HG03558 (cell line): ENCODE measurements around the gene PKMYT1.
"Not testable (repeated sequence)": the region's sequence is repeated elsewhere in the genome, so short reads cannot be mapped to it uniquely, and the experiment has no call there.

Experiments used
- ATAC-seq: cut with Tn5 transposase; IDR thresholded peaks from one replicate; pipeline ENCODE4 v1.9.1; 2021; ENCODE audit warnings: moderate number of reproducible peaks; ENCODE audit not compliant: unreplicated experiment; ENCODE audit errors: extremely low read depth

PKMYT1 gene

DNA sequence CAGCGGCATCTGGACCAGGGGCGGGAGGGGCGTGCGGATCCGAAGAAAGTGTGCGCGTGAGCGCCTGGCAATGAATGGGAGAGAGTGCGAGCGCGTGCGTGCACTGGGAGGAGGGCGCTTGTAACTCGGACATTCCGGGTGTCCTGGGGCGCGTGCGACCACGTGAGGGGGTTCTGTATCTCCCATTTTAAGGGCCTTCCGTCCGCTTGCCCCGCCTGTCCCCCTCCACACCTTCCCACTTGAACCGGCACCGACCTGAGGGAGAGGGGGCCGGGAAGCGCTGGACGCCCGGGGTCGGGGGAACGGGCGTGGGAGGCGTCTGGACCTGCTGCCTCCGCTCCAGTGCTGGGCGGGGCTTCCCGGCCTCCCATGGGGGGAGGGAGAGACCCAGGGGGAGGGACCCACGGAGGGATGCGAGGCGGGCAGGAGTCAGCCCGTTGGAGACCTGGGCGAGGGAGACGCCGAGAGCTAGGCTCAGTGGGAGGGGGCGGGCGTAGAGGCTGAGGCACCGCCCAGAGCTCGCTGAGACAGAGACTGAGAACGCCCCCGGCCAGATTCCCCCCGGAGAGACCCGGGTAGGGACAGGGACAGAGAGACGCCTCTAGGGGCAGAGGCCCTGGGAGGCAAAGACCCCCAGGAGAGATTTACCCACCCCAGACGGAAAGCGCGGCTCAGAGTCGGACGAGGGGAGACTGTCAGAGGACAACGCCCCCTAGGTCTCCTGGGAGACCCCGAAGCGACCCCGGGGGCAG lies 16.3 kb downstream of the PKMYT1 start, which contains the start of gene KREMEN2:
TSS of gene KREMEN2 (plus strand) at position 553 of the 752 bp plus-strand sequence. CDS start 246 bp downstream, outside the sequence.
- ATAC-seq, result no peak

DNA sequence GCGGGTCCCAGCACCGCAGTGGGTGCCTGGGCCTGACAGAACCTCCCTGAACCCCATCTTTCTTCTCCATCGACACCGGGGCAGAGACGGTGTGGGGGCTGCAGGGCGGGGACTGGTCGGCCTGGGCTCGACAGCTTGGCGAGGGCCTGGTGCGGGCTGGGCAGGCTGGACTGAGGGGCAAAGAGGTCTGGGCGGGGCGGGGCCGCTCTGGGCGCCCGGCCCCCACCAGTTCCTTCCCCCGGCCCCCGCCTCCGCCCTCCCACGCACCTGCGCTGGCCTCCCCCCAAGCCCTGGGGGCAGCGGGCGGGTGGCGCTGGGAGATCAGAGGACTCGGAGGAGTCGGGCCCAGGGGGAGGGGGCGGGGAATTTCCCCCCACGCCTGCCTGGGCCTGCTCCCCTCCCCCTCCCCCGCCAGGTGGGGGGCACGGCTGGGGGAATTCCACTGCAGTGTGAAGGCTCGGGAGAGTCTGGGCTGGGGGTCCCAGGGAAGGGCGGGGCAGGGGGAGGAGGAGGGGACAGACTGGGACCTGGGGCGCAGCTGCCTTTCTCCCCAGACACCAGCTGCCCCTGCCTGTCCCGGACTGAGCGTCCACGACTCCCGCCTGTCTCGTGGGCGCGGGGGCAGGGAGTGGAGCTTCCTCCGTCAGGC lies 17.0 kb downstream of the PKMYT1 start:
- ATAC-seq, result no peak

DNA sequence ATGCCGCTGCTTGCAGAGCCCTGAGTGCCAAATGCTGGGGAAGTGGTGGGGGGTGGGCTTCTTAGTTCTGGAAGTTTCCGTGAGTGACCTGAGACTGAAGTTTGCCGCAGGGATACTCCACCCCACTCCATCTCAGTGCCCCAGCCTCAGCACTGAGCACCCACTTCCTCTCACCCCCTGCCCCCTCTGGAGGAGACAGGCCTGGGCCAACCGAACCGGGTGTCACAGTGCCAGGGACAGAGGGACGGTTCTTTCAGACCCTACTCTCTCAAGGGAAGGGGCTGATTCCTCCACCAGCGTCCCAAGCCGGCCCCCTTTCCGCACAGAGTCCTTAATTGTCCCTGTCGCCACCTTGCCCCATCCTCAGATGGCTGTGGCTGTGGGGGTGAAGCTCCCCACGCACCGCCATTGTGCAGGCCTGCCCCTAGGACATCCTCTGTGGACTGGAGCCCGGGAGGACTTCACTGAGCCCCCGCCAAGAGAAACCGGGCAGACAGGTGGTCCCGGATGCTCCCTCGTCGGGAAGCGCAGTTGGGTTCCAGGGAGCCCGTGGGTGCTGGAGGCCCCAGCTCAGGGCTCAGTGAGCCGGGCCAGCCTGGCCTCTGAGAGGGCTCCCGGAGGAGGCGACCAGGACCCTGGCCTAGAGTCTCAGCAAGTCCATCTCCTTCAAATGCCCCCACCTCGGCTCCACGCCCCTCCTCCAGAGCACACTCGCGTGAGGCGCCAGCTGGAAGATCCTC lies 17.7 kb downstream of the PKMYT1 start:
- no peak for ATAC-seq

DNA sequence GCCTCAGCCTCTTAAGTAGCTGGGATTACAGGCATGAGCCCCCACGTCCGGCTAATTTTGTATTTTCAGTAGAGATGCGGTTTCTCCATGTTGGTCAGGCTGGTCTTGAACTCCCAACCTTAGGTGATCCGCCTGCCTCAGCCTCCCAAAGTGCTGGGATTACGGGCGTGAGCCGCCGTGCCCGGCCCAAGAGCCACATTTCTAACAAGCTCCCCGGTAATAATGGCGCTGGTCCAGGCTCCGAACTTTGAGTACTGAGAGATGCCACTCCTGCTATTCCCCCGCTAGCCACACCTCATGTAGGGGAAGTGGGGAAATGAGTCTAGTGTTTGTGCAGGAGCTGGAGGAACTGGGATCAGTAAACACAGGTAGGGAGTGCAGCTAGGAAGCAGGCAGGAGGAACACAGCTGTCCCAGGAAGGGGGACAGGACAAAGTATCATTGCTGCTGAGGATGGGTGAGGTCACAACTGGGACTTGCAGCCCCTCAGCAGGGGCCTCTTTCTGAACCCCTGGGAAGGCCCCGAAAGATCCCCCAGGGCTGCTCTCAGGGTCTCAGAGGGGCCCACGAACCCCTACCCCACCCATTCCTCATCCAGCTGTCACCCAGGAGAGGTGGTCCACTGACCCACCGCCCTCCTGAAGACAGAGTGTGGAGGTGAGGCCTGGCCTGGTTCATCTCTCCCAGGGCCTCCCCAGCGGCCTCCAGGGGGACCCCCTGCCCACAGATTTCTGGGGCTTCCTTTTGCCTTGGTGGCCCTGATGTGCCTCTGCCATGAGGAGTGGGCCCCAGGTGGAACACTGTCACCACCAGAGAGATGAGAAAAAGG lies 19.8 kb downstream of the PKMYT1 start:
- no peak for ATAC-seq

DNA sequence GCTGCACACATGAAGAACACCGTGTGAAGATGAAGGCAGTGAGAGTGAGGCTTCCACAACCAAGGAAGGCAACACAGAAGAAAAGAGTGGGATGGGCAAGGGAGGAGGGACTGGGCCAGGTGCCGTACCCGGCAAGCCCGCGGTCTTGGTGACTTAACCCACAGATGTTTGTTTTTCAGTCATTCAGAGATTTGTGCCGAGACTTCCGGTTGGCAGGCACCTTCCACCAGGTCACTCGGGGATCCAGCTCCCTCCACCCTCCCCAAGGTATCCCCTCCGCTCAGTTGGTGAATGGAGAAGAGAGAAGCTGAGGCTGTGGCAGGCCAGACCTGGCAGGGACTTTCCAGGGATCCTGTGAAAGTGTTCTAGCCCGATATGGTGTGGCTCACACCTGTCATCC lies 21.0 kb downstream of the PKMYT1 start:
- ATAC-seq, result no peak

DNA sequence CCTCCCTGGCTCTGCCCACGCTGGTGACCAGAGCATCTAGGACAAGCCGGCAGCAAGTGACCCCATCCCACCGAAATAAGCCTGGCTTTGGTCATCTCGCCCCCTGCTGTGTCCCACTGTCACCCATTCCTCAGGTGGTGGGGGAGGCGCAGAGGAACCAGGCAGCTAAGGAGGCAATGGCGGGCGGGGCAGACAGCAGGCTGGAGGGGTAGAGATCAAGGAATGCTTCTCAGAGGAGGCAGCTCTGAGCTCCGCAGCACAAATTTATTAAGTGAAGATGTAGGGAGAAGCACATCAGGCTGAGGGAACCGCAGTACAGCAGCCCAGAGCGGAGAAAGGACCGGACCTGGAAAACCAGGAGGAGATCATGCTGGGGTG lies 23.7 kb downstream of the PKMYT1 start:
- no peak for ATAC-seq

DNA sequence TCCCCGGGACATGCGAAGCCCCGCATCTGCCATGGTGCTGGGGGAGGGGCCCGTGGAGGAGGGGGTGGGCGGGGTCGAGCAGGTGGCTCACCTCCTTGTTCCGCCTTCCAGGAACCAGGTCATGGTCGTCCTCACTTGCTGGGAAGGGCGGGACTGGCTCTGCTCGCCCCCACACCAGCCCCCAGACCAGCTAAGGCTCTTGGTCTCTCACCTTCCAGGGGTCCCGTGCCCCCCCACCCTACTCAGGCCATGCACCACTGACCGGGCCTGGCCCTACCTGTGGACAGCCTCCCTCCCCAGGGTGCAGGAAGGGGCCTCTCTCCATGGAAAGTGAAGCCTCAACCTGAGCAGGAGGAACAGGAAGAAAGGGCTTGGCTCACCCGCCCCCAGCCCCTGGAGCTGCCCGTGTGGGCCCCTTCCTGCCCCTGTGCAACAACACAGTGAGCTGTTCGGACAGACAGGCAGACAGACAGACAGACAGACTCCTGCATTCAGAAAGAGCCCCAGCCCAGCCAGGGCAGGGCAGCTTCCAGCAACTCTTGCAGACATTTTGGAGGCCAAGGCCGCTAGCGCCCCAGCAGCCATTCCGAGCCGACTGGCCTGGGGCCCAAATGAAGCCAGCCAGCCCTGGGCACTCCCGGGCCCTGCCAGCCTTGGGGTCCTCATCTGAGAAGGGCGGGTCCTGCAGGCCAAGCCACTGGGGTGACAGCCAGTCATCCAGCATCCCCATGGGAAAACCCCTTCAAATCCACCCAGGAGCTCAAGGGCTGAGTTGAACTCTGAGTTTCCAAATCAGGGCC lies 24.3 kb downstream of the PKMYT1 start:
- ATAC-seq, result no peak

DNA sequence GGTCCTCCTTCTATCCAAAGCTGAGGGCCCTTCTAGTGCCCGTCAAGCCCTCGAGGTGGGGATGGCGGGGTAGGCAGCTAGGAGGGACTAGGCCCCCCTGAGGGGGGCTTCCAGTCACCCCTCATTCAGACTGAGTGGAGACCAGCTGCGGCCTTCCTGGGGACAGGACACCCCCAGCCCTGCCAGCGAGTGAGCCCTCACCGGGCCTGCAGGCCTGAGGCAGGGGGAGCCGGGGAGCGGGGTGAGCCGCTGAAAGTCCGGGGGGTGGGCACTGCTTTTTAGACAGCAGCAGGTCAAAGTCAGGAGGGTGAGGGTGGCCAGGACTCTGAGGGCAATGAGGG lies 24.8 kb downstream of the PKMYT1 start:
- ATAC-seq, result no peak

DNA sequence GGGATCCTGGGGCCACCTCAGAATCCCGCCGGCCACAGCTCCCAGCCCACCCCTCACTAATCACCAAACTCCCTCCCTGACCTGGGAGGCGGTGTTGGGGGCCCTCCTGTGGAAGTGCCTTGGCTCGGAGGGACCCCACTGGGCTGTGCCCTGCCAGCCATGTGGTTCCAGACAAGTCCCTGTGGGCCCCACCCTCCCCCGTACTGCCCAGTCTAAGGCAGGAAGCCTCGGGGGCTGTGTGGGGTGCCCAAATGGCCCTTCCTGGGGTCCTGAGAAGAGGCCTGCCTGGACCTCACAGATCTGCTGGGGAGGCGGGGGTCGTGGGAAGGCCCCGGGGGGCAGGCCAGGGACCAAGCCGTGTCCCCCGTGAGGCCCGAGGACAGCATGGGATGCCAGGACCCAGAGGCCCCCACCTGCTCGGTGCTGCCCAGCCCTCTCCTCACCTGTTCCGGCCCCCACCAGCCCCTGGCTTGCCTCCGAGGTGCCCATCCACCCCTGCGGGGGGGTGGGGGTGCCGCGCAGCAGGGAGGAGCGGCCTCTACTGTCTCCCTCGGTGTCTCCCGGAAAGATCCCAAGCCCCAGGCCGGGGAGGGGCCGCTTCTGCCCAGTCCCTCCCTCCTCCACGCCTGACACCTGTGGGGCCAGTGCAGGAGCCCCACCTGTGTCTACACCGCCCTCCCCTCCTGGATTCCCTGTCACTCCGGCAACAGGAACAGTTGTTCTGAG lies 25.4 kb downstream of the PKMYT1 start:
- ATAC-seq, result no peak

DNA sequence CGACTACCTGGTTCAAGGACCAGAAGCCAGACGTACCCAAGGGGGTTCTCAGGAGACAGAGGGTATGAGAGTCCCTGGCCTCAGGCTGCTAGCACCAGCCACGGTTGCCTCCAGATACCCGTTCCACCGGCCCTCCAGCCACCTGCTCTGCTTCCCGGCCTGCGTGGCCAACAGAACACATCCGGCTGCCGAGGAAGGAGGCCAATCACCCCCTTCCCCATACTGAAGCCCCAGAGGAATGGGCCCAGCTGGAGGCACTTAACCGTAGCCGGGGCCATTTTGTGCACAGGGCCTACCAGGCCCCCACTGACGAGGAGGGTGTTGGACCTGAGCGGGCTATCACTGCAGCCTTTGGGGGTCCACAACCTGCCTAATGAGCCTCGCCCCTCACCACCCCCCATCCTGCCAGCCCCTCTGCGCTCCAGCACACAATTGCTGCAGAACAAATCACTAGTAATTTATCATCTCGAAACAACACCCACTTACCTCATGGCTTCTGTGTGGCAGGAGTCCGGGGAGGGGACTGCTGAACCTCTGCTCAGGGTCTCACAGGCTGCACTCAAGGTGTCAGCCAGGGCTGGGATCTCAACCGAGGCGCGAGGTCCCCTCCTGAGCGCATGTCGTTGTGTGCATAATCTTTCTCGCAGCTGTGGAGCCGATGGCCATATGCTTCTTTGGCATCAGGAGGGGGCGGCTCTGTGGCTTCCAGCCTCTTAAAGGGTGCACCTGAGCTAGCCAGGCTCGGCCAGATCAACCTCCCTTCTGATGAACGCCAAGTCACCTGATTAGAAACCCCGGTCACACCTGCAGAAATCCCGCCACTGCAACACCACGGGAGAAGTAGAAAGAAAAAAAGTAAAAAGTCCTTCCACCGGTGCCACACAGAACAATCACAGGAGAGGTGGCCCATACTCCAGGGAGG lies 26.3 kb downstream of the PKMYT1 start:
- no peak for ATAC-seq

DNA sequence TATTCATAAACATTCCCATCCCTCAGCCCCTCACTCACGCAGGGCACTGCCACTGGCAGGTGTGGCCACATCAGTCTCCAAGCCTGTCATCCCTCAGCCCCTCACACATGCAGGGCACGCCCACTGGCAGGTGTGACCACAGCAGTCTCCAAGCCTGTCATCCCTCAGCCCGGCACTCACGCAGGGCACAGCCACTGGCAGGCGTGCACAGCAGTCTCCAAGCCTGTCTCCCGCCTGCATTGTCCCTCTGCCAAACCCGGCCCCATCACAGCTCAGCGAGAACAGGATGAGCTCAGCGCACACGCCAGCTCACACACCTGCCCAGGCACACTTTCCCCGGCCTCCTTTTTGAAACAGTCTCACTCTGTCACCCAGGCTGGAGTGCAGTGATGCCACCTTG lies 27.6 kb downstream of the PKMYT1 start:
- ATAC-seq, result no peak

DNA sequence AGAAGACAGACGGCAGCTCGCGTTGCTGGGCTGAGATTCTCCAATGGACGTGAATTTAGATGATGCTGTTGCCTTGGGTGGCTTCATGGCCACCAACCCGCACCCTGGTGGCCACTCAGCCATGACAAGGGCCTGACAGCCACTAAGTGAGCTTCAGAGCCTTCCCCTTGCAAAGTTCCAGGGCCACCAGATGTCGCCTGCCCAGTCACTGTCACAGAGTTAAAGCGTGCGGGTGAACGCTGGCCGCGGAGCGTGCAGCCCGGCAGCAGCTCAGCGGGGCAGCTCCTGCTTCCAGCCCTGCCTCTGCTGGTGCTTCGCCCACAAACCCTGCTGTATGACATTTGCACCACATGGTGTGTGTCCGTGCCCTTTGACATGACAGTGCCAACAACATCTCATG lies 29.5 kb downstream of the PKMYT1 start:
- no peak for ATAC-seq

DNA sequence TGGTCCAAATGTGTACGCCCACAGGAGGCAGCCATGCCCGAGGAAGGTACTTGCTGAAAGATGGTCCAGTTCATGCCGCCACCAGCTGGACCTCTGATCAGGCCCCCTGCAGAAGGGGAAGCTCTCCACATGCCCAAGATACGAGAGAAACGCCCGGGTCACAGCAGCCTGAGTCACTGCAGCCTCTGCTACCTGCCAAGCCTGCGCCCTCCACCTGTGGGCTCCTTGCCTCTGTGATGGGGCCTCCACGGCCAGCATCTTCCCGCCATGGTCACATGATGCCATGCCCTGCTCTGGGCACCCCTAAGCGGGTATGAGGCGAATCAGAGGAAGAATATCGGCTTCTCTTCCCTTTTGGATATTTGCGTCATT lies 29.9 kb downstream of the PKMYT1 start:
- ATAC-seq, result no peak

DNA sequence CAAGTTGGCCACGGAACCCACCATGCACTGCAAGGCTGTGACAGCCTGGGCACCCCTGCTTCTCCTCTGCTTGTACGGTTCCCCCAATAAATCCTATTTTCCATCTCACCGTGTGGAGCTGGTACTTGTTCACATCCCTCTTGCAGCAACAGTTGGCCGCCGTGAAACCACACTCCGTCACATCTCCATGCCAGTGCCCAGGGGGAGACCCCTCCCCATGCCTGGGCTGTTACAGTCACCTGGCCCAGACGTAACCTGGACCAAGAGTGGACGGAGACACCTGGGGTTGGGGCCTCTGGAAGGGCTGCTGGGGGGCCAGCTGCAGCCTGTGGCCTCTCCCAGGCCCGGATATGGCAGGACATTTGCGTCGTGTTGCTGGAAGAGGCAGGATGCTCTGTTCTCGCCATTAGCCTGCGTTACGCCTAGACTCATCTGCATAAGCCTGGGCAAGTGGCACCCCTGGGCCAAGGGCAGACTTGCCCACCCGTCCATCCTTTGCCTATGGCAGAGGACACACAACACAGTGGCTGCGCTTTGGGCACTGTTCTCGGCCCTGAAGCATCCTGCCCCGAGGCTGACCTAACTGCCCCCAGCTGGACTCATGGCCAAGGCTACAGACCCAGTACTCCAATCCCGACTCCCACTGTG lies 30.4 kb downstream of the PKMYT1 start:
- no peak for ATAC-seq

DNA sequence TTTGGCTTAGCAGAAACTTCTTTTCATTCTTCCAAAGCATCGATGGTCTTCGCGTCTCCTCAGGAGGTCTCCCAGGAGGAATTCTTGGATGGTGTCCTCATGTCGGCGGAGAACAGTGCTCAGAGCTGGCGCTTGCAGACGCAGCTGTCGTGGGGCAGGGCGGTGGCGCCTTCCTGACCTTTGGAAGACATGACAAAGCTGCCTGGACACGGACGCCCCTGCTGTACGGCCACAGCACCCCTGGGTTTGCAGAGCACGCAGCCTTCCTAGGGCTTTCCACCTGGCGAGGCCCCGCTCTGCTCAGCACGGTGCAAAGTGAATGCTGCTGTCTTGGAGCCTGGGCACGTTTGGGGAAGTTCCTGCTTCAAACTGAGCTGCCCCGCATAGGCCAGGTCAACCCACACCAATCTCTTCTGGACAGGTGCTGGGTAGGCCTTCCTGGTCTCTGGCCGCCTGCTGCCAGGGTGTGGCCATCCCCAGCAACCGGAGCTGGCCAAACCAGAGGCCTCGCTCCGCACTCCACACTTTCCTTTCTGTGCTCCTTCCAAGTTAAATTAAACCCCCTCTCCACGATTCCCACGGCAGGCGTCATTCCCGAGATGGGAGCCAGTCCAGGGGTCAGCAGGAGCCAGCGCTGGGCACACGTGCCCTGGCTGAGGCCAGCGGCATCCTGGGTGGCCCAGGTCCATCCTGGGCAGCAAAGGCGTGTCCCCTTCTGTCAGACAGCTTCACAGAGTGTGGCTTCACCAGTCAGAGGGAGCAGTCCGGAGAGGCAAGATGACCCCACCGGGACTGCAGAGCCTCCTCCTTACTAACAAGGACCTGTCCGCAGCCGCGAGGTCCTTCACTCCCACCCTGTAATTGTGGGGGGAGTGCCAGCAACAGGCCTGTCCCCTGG lies 31.2 kb downstream of the PKMYT1 start:
- ATAC-seq, result no peak

DNA sequence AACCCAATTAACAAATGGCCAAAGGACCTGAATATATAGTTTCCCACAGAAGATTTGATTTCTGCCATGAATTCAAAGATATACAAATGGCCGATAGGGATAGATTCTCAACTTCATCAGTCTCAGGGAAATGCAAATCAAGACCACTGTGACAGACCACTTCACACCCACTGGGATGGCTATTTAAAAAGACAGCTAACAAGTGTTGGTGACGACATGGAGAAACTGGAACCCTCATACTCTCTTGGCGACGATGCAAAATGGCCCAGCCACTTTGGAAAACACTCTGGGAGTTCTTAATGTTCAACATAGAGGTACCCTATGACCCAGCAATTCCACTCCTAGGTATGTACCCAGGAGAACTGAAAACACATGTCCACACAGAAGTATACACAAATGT lies 33.6 kb downstream of the PKMYT1 start:
- no peak for ATAC-seq

DNA sequence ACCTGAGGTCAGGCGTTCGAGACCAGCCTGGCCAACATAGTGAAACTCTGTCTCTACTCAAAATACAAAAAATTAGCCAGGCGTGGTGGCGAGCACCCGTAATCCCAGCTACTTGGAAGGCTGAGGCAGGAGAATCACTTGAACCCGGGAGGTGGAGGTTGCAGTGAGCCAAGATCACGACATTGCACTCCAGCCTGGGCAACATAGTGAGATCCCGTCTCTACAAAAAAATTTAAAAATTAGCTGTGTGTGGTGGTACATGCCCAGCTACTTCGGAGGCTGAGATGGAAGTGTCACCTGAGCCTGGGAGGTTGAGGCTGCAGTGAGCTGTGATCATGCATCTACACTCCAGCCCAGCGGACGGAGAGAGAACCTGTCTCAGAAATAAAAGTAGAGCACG lies 36.5 kb downstream of the PKMYT1 start:
- ATAC-seq, result not testable (repeated sequence)
